GM23338 (cell line): Measurements from ENCODE around the gene MBOAT1. TPM values are rescaled to one million over a fixed set of nuclear protein-coding genes. Genes with fewer than 3 reads are reported as not detected.

Experiments
- ATAC-seq: fragments of 200-7000 bp; cut with Tn5 transposase; 3 replicates; pipeline ENCODE4 v1.9.1; 2020
- DNase-seq: peaks from one replicate; pipeline ENCODE4 v3.0.0-alpha.2; 2015; ENCODE audit warnings: low spot score
- H2AFZ ChIP-seq: fragments of 200-600 bp; sonication (generic); 2 replicates; pipeline ENCODE4 v1.8.0; 2016; ENCODE audit warnings: antibody characterized with exemption, mild to moderate bottlenecking, moderate library complexity
- H3F3A ChIP-seq: fragments of 200-600 bp; sonication (generic); replicated peaks from 2 replicates; pipeline ENCODE4 v1.8.0; 2017; ENCODE audit warnings: antibody characterized with exemption, mixed run types, low read depth
- H3K27ac ChIP-seq: fragments of 200-600 bp; sonication (generic); 2 replicates; pipeline ENCODE4 v1.6.1; 2016; ENCODE audit warnings: low read depth
- H3K27me3 ChIP-seq: fragments of 200-600 bp; sonication (generic); 2 replicates; pipeline ENCODE4 v1.8.0; 2016; ENCODE audit warnings: mild to moderate bottlenecking, mixed run types, moderate library complexity; ENCODE audit not compliant: insufficient read depth
- H3K36me3 ChIP-seq: fragments of 200-600 bp; sonication (generic); 2 replicates; pipeline ENCODE4 v1.8.0; 2016; ENCODE audit warnings: mild to moderate bottlenecking; ENCODE audit not compliant: insufficient read depth
- H3K4me1 ChIP-seq: fragments of 200-600 bp; sonication (generic); 2 replicates; pipeline ENCODE4 v1.8.0; 2016; ENCODE audit warnings: mild to moderate bottlenecking, moderate library complexity; ENCODE audit not compliant: insufficient read depth
- H3K4me2 ChIP-seq: fragments of 200-600 bp; sonication (generic); 2 replicates; pipeline ENCODE4 v1.7.1; 2017; ENCODE audit warnings: mixed run types
- H3K4me3 ChIP-seq: fragments of 200-600 bp; sonication (generic); 2 replicates; pipeline ENCODE4 v1.6.1; 2016; ENCODE audit warnings: mixed run types
- H3K79me2 ChIP-seq: fragments of 200-600 bp; sonication (generic); replicated peaks from 2 replicates; pipeline ENCODE4 v1.8.0; 2017; ENCODE audit warnings: mild to moderate bottlenecking; ENCODE audit not compliant: insufficient read depth
- H3K9me2 ChIP-seq: fragments of 200-600 bp; sonication (generic); 2 replicates; pipeline ENCODE4 v1.8.0; 2017; ENCODE audit not compliant: insufficient read depth
- H4K20me1 ChIP-seq: fragments of 200-600 bp; sonication (generic); replicated peaks from 2 replicates; pipeline ENCODE4 v1.8.0; 2017; ENCODE audit warnings: mild to moderate bottlenecking; ENCODE audit not compliant: insufficient read depth
- H3K27ac Mint-ChIP-seq: 2 replicates; pipeline ENCODE4 v1.8.0; 2020; ENCODE audit warnings: inconsistent platforms, mild to moderate bottlenecking, moderate library complexity, mixed read lengths
- H3K27me3 Mint-ChIP-seq: 3 replicates; pipeline ENCODE4 v1.8.0; 2022; ENCODE audit warnings: low read depth, mild to moderate bottlenecking, moderate library complexity, mixed read lengths, inconsistent platforms; ENCODE audit not compliant: insufficient read depth, poor library complexity
- H3K36me3 Mint-ChIP-seq: 3 replicates; pipeline ENCODE4 v1.8.0; 2021; ENCODE audit warnings: low read depth, mild to moderate bottlenecking, inconsistent platforms, moderate library complexity, mixed read lengths
- H3K4me1 Mint-ChIP-seq: 3 replicates; pipeline ENCODE4 v1.8.0; 2020; ENCODE audit warnings: mild to moderate bottlenecking, inconsistent platforms, mixed read lengths
- H3K4me3 Mint-ChIP-seq: 3 replicates; pipeline ENCODE4 v1.8.0; 2021; ENCODE audit warnings: moderate library complexity, mild to moderate bottlenecking, inconsistent platforms, mixed read lengths
- H3K9me3 Mint-ChIP-seq: 3 replicates; pipeline ENCODE4 v1.8.0; 2020; ENCODE audit warnings: moderate library complexity, mild to moderate bottlenecking, inconsistent platforms, mixed read lengths
- CREB1 ChIP-seq: fragments of 250-450 bp; sonication (Bioruptor Pico); IDR thresholded peaks from 2 replicates; pipeline ENCODE4 v1.5.0; 2020; ENCODE audit warnings: low read depth, mild to moderate bottlenecking, moderate library complexity
- EZH2 ChIP-seq: fragments of 200-600 bp; sonication (generic); IDR thresholded peaks from one replicate; pipeline ENCODE4 v1.8.0; 2017; ENCODE audit warnings: antibody characterized with exemption, mild to moderate bottlenecking, low read depth; ENCODE audit not compliant: unreplicated experiment
- EZH2phosphoT487 ChIP-seq: fragments of 200-600 bp; sonication (generic); IDR thresholded peaks from one replicate; pipeline ENCODE4 v1.8.1; 2018; ENCODE audit warnings: antibody characterized with exemption; ENCODE audit not compliant: unreplicated experiment
- JUNB ChIP-seq: IDR thresholded peaks from one replicate; pipeline ENCODE4 v1.6.1; 2016; ENCODE audit warnings: antibody characterized with exemption; ENCODE audit not compliant: unreplicated experiment
- NANOG ChIP-seq: IDR thresholded peaks from 2 replicates; pipeline ENCODE4 v1.6.1; 2016; ENCODE audit warnings: antibody characterized with exemption, borderline replicate concordance
- POLR2AphosphoS5 ChIP-seq: IDR thresholded peaks from 2 replicates; pipeline ENCODE4 v1.6.1; 2016; ENCODE audit warnings: antibody characterized with exemption, low read depth
- STAT1 ChIP-seq: IDR thresholded peaks from one replicate; pipeline ENCODE4 v1.6.1; 2016; ENCODE audit warnings: antibody characterized with exemption; ENCODE audit not compliant: unreplicated experiment
- ZNF114 ChIP-seq: fragments of 250-450 bp; sonication (Bioruptor Pico); IDR thresholded peaks from 2 replicates; pipeline ENCODE4 v1.5.0; 2020; ENCODE audit warnings: mild to moderate bottlenecking, moderate library complexity
- ZNF331 ChIP-seq: fragments of 250-450 bp; sonication (Bioruptor Pico); IDR thresholded peaks from 2 replicates; pipeline ENCODE4 v1.5.0; 2020; ENCODE audit warnings: low read depth, mild to moderate bottlenecking, moderate library complexity
- polyA plus RNA-seq: library from polyadenylated mRNA; unstranded; fragments of >200 nt; fragmentation: Nextera tagmentation; extraction: Ambion mirVana; gene quantifications from 2 replicates; pipeline ENCODE4 v1.2.1, GENCODE V29; 2016
- total RNA-seq: library from RNA; depleted of rRNA; stranded (reverse); fragments of >200 nt; shearing (Covaris generic); gene quantifications from 2 replicates; pipeline ENCODE4 v1.2.3, GENCODE V29; 2014
- TF ChIP-seq, protein P1 (sequence below): IDR thresholded peaks from one replicate; pipeline ENCODE4 v1.6.1; 2018; ENCODE audit warnings: antibody characterized with exemption; ENCODE audit not compliant: unreplicated experiment
- TF ChIP-seq, protein P2 (sequence below): IDR thresholded peaks from 2 replicates; pipeline ENCODE4 v1.6.1; 2016; ENCODE audit warnings: antibody characterized with exemption
- TF ChIP-seq, protein P3 (sequence below), 2 experiments: fragments of 200-600 bp in 1 of 2; sonication (generic) in 1 of 2; conservative IDR thresholded peaks; 2 replicates each; pipeline versions ENCODE4 v1.5.1 to v1.6.1; 2016 to 2017; ENCODE audit warnings: antibody characterized with exemption in 2 of 2, low read depth in 2 of 2, mild to moderate bottlenecking in 2 of 2, moderate library complexity in 1 of 2

MBOAT1 gene
- total and polyA plus RNA-seq, 2 experiments from 2014 or later, result 3.8 to 18.6 TPM

DNA sequence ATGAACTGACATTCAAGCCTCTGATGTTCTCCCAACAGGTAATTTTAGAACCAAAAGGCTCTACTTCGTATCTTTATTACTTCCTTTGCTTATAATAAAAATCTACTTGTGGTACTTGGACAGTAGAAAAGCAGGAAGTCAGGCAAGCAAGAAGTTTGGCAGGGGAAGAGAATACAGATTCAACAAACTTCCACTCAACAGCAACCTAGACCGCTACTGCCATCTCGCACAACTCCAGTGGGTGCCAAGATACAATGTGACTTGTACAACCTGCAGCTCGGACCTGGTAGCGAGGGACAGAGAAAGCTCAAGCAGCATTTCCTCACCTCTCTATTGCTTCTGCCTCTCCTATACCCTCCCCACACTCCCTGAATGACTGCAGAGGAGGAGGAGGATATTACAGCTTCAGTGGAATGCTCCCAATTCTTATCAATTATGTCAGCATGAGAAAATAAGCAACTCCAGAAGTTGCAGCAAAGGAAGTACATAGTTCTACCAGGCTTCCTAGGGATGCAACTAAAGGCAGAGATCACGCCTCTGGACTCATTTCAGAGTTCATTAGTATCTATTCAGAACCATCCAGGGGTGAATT, 76.5 kb downstream of the MBOAT1 start:
- no peaks in the 10 kb centered on the region for H3K27me3 Mint-ChIP-seq
- H3K4me1 Mint-ChIP-seq, result peaks cover 19% of the 10 kb centered on the region
- H3K27ac Mint-ChIP-seq, result no peak overlapping the region
- Histone ChIP-seq H2AFZ (no peak overlapping the region), H4K20me1 (no peaks in the 10 kb centered on the region), H3K4me3 (no peak overlapping the region), H3K4me1 (peaks cover 6% of the 10 kb centered on the region; the same call in 1 of the 2 replicates), H3K4me2 (no peak overlapping the region), H3K27ac (no peak overlapping the region), H3K27me3 (no peaks in the 10 kb centered on the region), H3K36me3 (no peaks in the 10 kb centered on the region), H3K9me2 (no peaks in the 10 kb centered on the region), H3K79me2 (no peaks in the 10 kb centered on the region), H3F3A (no peaks in the 10 kb centered on the region)
- H3K4me3 Mint-ChIP-seq, result no peak overlapping the region
- no peak for DNase-seq
- no peaks in the 10 kb centered on the region for H3K9me3 Mint-ChIP-seq
- peaks cover 7% of the 10 kb centered on the region; the same call in 2 of the 3 replicates for H3K36me3 Mint-ChIP-seq
- no peak for TF ChIP-seq ZNF331
- ATAC-seq, result no peak

DNA sequence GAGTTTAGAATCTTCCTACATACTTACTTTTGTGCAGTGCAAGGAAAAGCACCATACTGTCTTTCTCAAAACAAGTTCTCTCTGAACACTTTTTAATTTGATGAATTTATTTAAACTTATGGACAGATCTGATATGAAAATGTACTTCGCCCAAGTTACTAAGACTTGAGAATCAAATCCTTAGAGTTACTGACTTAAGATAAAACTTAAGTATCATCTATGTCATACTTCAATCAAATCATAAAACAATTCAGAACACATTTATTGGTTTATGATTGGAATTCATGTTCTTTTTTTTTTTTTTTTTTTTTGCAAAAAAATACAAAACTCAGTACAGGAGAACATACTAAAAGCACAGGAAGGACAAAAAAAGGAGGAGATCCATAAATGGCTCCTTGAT, 77.7 kb downstream of the MBOAT1 start:
- Histone ChIP-seq H4K20me1 (no peaks in the 10 kb centered on the region; the same call in 1 of the 2 replicates), H3F3A (no peaks in the 10 kb centered on the region), H3K27me3 (no peaks in the 10 kb centered on the region), H3K27ac (no peak overlapping the region), H3K79me2 (no peaks in the 10 kb centered on the region), H3K9me2 (no peaks in the 10 kb centered on the region), H3K4me1 (peaks cover 6% of the 10 kb centered on the region; the same call in 1 of the 2 replicates), H3K4me3 (no peak overlapping the region), H3K36me3 (no peaks in the 10 kb centered on the region), H3K4me2 (no peak overlapping the region), H2AFZ (no peak overlapping the region)
- ATAC-seq (no peak), DNase-seq (no peak)
- Mint-ChIP-seq H3K4me1 (peaks cover 19% of the 10 kb centered on the region), H3K27me3 (no peaks in the 10 kb centered on the region), H3K9me3 (no peaks in the 10 kb centered on the region), H3K36me3 (peaks cover 3% of the 10 kb centered on the region; the same call in 1 of the 3 replicates), H3K27ac (no peak overlapping the region), H3K4me3 (no peak overlapping the region)
- TF ChIP-seq JUNB (no peak), CREB1 (CRISPR knock-in tag) (no peak), ZNF331 (no peak), ZNF114 (no peak), EZH2phosphoT487 (no peak), STAT1 (no peak), EZH2 (no peak), POLR2AphosphoS5 (no peak), NANOG (no peak)
- TF ChIP-seq, protein P1, sequence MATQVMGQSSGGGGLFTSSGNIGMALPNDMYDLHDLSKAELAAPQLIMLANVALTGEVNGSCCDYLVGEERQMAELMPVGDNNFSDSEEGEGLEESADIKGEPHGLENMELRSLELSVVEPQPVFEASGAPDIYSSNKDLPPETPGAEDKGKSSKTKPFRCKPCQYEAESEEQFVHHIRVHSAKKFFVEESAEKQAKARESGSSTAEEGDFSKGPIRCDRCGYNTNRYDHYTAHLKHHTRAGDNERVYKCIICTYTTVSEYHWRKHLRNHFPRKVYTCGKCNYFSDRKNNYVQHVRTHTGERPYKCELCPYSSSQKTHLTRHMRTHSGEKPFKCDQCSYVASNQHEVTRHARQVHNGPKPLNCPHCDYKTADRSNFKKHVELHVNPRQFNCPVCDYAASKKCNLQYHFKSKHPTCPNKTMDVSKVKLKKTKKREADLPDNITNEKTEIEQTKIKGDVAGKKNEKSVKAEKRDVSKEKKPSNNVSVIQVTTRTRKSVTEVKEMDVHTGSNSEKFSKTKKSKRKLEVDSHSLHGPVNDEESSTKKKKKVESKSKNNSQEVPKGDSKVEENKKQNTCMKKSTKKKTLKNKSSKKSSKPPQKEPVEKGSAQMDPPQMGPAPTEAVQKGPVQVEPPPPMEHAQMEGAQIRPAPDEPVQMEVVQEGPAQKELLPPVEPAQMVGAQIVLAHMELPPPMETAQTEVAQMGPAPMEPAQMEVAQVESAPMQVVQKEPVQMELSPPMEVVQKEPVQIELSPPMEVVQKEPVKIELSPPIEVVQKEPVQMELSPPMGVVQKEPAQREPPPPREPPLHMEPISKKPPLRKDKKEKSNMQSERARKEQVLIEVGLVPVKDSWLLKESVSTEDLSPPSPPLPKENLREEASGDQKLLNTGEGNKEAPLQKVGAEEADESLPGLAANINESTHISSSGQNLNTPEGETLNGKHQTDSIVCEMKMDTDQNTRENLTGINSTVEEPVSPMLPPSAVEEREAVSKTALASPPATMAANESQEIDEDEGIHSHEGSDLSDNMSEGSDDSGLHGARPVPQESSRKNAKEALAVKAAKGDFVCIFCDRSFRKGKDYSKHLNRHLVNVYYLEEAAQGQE, result no peak
- TF ChIP-seq, protein P2, sequence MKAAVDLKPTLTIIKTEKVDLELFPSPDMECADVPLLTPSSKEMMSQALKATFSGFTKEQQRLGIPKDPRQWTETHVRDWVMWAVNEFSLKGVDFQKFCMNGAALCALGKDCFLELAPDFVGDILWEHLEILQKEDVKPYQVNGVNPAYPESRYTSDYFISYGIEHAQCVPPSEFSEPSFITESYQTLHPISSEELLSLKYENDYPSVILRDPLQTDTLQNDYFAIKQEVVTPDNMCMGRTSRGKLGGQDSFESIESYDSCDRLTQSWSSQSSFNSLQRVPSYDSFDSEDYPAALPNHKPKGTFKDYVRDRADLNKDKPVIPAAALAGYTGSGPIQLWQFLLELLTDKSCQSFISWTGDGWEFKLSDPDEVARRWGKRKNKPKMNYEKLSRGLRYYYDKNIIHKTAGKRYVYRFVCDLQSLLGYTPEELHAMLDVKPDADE, result no peak
- TF ChIP-seq, protein P3, sequence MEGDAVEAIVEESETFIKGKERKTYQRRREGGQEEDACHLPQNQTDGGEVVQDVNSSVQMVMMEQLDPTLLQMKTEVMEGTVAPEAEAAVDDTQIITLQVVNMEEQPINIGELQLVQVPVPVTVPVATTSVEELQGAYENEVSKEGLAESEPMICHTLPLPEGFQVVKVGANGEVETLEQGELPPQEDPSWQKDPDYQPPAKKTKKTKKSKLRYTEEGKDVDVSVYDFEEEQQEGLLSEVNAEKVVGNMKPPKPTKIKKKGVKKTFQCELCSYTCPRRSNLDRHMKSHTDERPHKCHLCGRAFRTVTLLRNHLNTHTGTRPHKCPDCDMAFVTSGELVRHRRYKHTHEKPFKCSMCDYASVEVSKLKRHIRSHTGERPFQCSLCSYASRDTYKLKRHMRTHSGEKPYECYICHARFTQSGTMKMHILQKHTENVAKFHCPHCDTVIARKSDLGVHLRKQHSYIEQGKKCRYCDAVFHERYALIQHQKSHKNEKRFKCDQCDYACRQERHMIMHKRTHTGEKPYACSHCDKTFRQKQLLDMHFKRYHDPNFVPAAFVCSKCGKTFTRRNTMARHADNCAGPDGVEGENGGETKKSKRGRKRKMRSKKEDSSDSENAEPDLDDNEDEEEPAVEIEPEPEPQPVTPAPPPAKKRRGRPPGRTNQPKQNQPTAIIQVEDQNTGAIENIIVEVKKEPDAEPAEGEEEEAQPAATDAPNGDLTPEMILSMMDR (conservative IDR thresholded peaks at IDR 0.05; ENCODE audit: low read depth in 2 of 2), result no peak
